ENCODE results near the gene SH3PXD2B. TPM values are rescaled to one million over a fixed set of nuclear protein-coding genes. Genes with fewer than 3 reads are reported as not detected.

Gene SH3PXD2B
- total and polyA plus RNA-seq, 2 of the 13 experiments (the other 11 are each of a cell fraction or from before 2014, with no cell fraction given): 3.4 to 4.6 TPM

GRCh38 chr5:172351240-172351778 lies 103.0 kb downstream of the SH3PXD2B start:
- no peak for ATAC-seq
- intact Hi-C loops (cut with micrococcal nuclease; ENCODE audit: unreplicated experiment) (no loop called here), in situ Hi-C loops (cut with HindIII; ENCODE audit: extremely low pct_ligation_motif_present, low pct_unique_long_range_greater_than_20kb) (no loop called here)
- Histone ChIP-seq H4K20me1 (ENCODE audit: insufficient read depth, low read length) (no peaks in the 10 kb centered on the region), H3K27ac (ENCODE audit: extremely low read length, insufficient read depth, low read length) (no peak overlapping the region), H2AFZ (ENCODE audit: low read length) (no peak overlapping the region), H3K9ac (ENCODE audit: insufficient read depth, low read depth, low read length) (no peak overlapping the region), H3K4me1 (ENCODE audit: insufficient read depth, low read length) (peaks cover 38% of the 10 kb centered on the region), H3K79me2 (ENCODE audit: insufficient read depth, low read length) (no peaks in the 10 kb centered on the region), H3K36me3 (replicated peaks in 1 of 2; ENCODE audit: control insufficient read depth in 1 of 2, insufficient read depth in 2 of 2, low read length in 2 of 2) (0 out of 5 replicates have a peak, but pooled peaks cover 0 to 2% of the 10 kb centered on the region in 2 experiments), H3K4me3 (replicated peaks in 1 of 3; ENCODE audit: insufficient read depth in 1 of 3, low read depth in 2 of 3, low read length in 3 of 3) (no peak overlapping the region), H3K9me3 (ENCODE audit: low read length) (no peaks in the 10 kb centered on the region), H3K4me2 (ENCODE audit: low read depth, low read length) (no peak overlapping the region), H3K27me3 (ENCODE audit: control insufficient read depth in 1 of 2, insufficient read depth in 2 of 2, low read length in 2 of 2) (no peaks in the 10 kb centered on the region)
- no TSS peak for BruUV-seq (replicated peaks)
- ChIA-PET CTCF (ENCODE audit: low intra/inter-chr PET ratio, low total read pairs) (no interaction called here), POLR2A (no interaction called here)
- FAIRE-seq: no peak
- no peak for TF ChIP-seq SMARCE1 (IDR thresholded peaks at IDR 0.05; ENCODE audit: borderline replicate concordance)
- TF ChIP-seq NR2F2 (IDR thresholded peaks at IDR 0.05; ENCODE audit: borderline replicate concordance, low read depth): no peak
- no peak for TF ChIP-seq ZNF101 (CRISPR knock-in tag; IDR thresholded peaks at IDR 0.05; ENCODE audit: borderline replicate concordance, low read depth)
- no peak for TF ChIP-seq TCF12 (IDR thresholded peaks at IDR 0.05)
- no peak for TF ChIP-seq TCF12 (CRISPR knock-in tag; IDR thresholded peaks at IDR 0.05)
- no peak for TF ChIP-seq MLLT10 (CRISPR knock-in tag; IDR thresholded peaks at IDR 0.05)
- TF ChIP-seq ZNF276 (CRISPR knock-in tag; IDR thresholded peaks at IDR 0.05; ENCODE audit: low read depth): no peak
- TF ChIP-seq TSC22D2 (CRISPR knock-in tag; IDR thresholded peaks at IDR 0.05; ENCODE audit: borderline replicate concordance): no peak
- no peak for TF ChIP-seq MBNL3 (CRISPR knock-in tag; conservative IDR thresholded peaks at IDR 0.05)
- no peak for TF ChIP-seq CCDC6 (CRISPR knock-in tag; IDR thresholded peaks at IDR 0.05)
- TF ChIP-seq EZH2 (conservative IDR thresholded peaks at IDR 0.05; ENCODE audit: low read depth, low read length): no peak
- TF ChIP-seq UBTF (CRISPR knock-in tag; IDR thresholded peaks at IDR 0.05): no peak
- TF ChIP-seq PCBP1 (IDR thresholded peaks at IDR 0.05; ENCODE audit: borderline replicate concordance, low read depth, low read length): no peak
- no peak for TF ChIP-seq HOXA9 (CRISPR knock-in tag; IDR thresholded peaks at IDR 0.05; ENCODE audit: borderline replicate concordance)
- TF ChIP-seq TAF1 (CRISPR knock-in tag; IDR thresholded peaks at IDR 0.05): no peak
- TF ChIP-seq ZNF121 (CRISPR knock-in tag; IDR thresholded peaks at IDR 0.05): no peak
- TF ChIP-seq ZNF839 (CRISPR knock-in tag; IDR thresholded peaks at IDR 0.05; ENCODE audit: borderline replicate concordance): no peak
- 100% methylated on average over 2 of the region's 3 CpGs for WGBS (ENCODE audit: low lambda C conversion rate)
- peak; percentile 36 for DNase-seq (ENCODE audit: low spot score)
